WTC11 (cell line): Measurements from ENCODE around the gene TINAG.

Experiments used
- CREB1 ChIP-seq: sonication (generic); formaldehyde crosslinking; IDR thresholded peaks from 2 replicates; pipeline ENCODE4 v1.8.0; 2023; ENCODE audit warnings: mild to moderate bottlenecking, missing genetic modification reagents
- CREM ChIP-seq: sonication (generic); formaldehyde crosslinking; IDR thresholded peaks from 2 replicates; pipeline ENCODE4 v1.8.1; 2022; ENCODE audit warnings: mild to moderate bottlenecking, missing genetic modification reagents, moderate library complexity
- GABPB1 ChIP-seq: sonication (generic); formaldehyde crosslinking; IDR thresholded peaks from 2 replicates; pipeline ENCODE4 v1.8.1; 2023; ENCODE audit warnings: mild to moderate bottlenecking, missing genetic modification reagents
- JUN ChIP-seq: sonication (generic); formaldehyde crosslinking; IDR thresholded peaks from 2 replicates; pipeline ENCODE4 v1.8.0; 2023; ENCODE audit warnings: mild to moderate bottlenecking, missing genetic modification reagents
- NFE2L1 ChIP-seq: sonication (generic); formaldehyde crosslinking; IDR thresholded peaks from 2 replicates; pipeline ENCODE4 v1.8.1; 2023; ENCODE audit warnings: missing genetic modification reagents
- NR2C2 ChIP-seq: sonication (generic); formaldehyde crosslinking; IDR thresholded peaks from 2 replicates; pipeline ENCODE4 v1.8.0; 2022; ENCODE audit warnings: mild to moderate bottlenecking, missing genetic modification reagents
- SMAD3 ChIP-seq: sonication (generic); formaldehyde crosslinking; IDR thresholded peaks from 2 replicates; pipeline ENCODE4 v1.8.0; 2022; ENCODE audit warnings: missing genetic modification reagents, mild to moderate bottlenecking, borderline replicate concordance
- ZNF317 ChIP-seq: sonication (generic); formaldehyde crosslinking; IDR thresholded peaks from 2 replicates; pipeline ENCODE4 v1.8.1; 2023; ENCODE audit warnings: low read depth, mild to moderate bottlenecking, moderate library complexity, missing genetic modification reagents, borderline replicate concordance
- TF ChIP-seq, protein P1 (sequence below): fragments of 200-600 bp; IDR thresholded peaks from 2 replicates; pipeline ENCODE4 v1.8.0; 2022; ENCODE audit warnings: antibody characterized with exemption
- TF ChIP-seq, protein P2 (sequence below): sonication (generic); formaldehyde crosslinking; IDR thresholded peaks from 2 replicates; pipeline ENCODE4 v1.8.1; 2023; ENCODE audit warnings: mild to moderate bottlenecking, missing genetic modification reagents
- TF ChIP-seq, protein P3 (sequence below): sonication (generic); formaldehyde crosslinking; IDR thresholded peaks from 2 replicates; pipeline ENCODE4 v1.8.0; 2022; ENCODE audit warnings: mild to moderate bottlenecking, missing genetic modification reagents
- TF ChIP-seq, protein P4 (sequence below): sonication (generic); formaldehyde crosslinking; IDR thresholded peaks from 2 replicates; pipeline ENCODE4 v1.8.0; 2022; ENCODE audit warnings: mild to moderate bottlenecking, missing genetic modification reagents

DNA sequence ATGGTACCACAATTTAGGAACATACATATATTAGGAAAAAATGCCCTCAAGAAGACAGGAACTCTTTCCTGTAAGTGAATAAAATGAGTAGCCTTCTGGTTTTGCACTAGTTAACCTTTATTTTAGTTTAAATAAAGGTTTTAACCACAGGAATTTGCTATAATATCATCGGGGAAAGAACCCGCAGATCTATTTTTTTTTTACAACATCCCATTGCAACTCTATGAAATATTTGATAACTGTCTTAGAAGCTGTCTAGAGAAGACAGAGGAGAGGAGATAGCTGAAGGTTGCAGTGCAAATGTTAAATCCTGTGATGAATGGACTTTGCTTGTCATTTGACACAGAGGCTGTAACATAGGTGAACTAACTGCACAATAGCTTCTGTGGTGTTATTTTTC is 69.5 kb downstream of the TINAG start:
- TF ChIP-seq, protein P1, sequence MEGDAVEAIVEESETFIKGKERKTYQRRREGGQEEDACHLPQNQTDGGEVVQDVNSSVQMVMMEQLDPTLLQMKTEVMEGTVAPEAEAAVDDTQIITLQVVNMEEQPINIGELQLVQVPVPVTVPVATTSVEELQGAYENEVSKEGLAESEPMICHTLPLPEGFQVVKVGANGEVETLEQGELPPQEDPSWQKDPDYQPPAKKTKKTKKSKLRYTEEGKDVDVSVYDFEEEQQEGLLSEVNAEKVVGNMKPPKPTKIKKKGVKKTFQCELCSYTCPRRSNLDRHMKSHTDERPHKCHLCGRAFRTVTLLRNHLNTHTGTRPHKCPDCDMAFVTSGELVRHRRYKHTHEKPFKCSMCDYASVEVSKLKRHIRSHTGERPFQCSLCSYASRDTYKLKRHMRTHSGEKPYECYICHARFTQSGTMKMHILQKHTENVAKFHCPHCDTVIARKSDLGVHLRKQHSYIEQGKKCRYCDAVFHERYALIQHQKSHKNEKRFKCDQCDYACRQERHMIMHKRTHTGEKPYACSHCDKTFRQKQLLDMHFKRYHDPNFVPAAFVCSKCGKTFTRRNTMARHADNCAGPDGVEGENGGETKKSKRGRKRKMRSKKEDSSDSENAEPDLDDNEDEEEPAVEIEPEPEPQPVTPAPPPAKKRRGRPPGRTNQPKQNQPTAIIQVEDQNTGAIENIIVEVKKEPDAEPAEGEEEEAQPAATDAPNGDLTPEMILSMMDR, result no peak
- no peak for TF ChIP-seq NR2C2 (CRISPR knock-in tag)
- no peak for TF ChIP-seq SMAD3 (CRISPR knock-in tag)
- TF ChIP-seq NFE2L1 (CRISPR knock-in tag), result no peak
- TF ChIP-seq JUN, result no peak
- no peak for TF ChIP-seq CREM (CRISPR knock-in tag)
- TF ChIP-seq, protein P2, sequence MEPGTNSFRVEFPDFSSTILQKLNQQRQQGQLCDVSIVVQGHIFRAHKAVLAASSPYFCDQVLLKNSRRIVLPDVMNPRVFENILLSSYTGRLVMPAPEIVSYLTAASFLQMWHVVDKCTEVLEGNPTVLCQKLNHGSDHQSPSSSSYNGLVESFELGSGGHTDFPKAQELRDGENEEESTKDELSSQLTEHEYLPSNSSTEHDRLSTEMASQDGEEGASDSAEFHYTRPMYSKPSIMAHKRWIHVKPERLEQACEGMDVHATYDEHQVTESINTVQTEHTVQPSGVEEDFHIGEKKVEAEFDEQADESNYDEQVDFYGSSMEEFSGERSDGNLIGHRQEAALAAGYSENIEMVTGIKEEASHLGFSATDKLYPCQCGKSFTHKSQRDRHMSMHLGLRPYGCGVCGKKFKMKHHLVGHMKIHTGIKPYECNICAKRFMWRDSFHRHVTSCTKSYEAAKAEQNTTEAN (CRISPR knock-in tag), result no peak
- no peak for TF ChIP-seq ZNF317 (CRISPR knock-in tag)
- TF ChIP-seq, protein P3, sequence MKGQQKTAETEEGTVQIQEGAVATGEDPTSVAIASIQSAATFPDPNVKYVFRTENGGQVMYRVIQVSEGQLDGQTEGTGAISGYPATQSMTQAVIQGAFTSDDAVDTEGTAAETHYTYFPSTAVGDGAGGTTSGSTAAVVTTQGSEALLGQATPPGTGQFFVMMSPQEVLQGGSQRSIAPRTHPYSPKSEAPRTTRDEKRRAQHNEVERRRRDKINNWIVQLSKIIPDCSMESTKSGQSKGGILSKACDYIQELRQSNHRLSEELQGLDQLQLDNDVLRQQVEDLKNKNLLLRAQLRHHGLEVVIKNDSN, result no peak
- TF ChIP-seq, protein P4, sequence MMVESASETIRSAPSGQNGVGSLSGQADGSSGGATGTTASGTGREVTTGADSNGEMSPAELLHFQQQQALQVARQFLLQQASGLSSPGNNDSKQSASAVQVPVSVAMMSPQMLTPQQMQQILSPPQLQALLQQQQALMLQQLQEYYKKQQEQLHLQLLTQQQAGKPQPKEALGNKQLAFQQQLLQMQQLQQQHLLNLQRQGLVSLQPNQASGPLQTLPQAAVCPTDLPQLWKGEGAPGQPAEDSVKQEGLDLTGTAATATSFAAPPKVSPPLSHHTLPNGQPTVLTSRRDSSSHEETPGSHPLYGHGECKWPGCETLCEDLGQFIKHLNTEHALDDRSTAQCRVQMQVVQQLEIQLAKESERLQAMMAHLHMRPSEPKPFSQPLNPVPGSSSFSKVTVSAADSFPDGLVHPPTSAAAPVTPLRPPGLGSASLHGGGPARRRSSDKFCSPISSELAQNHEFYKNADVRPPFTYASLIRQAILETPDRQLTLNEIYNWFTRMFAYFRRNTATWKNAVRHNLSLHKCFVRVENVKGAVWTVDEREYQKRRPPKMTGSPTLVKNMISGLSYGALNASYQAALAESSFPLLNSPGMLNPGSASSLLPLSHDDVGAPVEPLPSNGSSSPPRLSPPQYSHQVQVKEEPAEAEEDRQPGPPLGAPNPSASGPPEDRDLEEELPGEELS (CRISPR knock-in tag), result no peak
- no peak for TF ChIP-seq GABPB1 (CRISPR knock-in tag)
- TF ChIP-seq CREB1 (CRISPR knock-in tag), result no peak
